Measurements from ENCODE around the gene MYL11.

Gene MYL11

GRCh38 chr16:30395155-30395991 lies 20.8 kb downstream of the MYL11 start, which contains the start of gene ZNF48 (continued):
- no peak for TF ChIP-seq ZBTB17 (tag by site-specific recombination; IDR thresholded peaks at IDR 0.05)
- TF ChIP-seq ZNF621 (tag by site-specific recombination; IDR thresholded peaks at IDR 0.05), result no peak
- TF ChIP-seq ZNF707 (tag by site-specific recombination; IDR thresholded peaks at IDR 0.05), result no peak
- TF ChIP-seq ZNF433 (tag by site-specific recombination; IDR thresholded peaks at IDR 0.05; ENCODE audit: low read depth), result no peak
- no peak for TF ChIP-seq ZNF549 (tag by site-specific recombination; IDR thresholded peaks at IDR 0.05)
- no peak for TF ChIP-seq ZNF37A (tag by site-specific recombination; IDR thresholded peaks at IDR 0.05)
- no peak for TF ChIP-seq ZNF132 (tag by site-specific recombination; IDR thresholded peaks at IDR 0.05; ENCODE audit: borderline replicate concordance)
- no peak for TF ChIP-seq ZNF121 (tag by site-specific recombination; IDR thresholded peaks at IDR 0.05)
- TF ChIP-seq ZNF157 (tag by site-specific recombination; IDR thresholded peaks at IDR 0.05), result no peak
- TF ChIP-seq ZNF560 (tag by site-specific recombination; IDR thresholded peaks at IDR 0.05; ENCODE audit: borderline replicate concordance), result no peak
- peak; percentile 69 for TF ChIP-seq ZFP69B (tag by site-specific recombination; IDR thresholded peaks at IDR 0.05)
- TF ChIP-seq ZNF677 (tag by site-specific recombination; IDR thresholded peaks at IDR 0.05), result peak; percentile 50; the same call in 1 of the 2 replicates
- TF ChIP-seq ZNF623 (tag by site-specific recombination; IDR thresholded peaks at IDR 0.05), result no peak
- no peak for TF ChIP-seq REST (tag by site-specific recombination; IDR thresholded peaks at IDR 0.05)
- TF ChIP-seq TCF7L2 (IDR thresholded peaks at IDR 0.05; ENCODE audit: borderline replicate concordance, low read depth, low read length), result no peak
- TF ChIP-seq ZNF670 (tag by site-specific recombination; IDR thresholded peaks at IDR 0.05; ENCODE audit: low read depth), result no peak
- peak; percentile 93 for TF ChIP-seq KLF10 (tag by site-specific recombination; IDR thresholded peaks at IDR 0.05)
- TF ChIP-seq ZNF280D (tag by site-specific recombination; IDR thresholded peaks at IDR 0.05), result no peak
- TF ChIP-seq ZNF174 (tag by site-specific recombination; IDR thresholded peaks at IDR 0.05), result no peak
- peak; percentile 71 for TF ChIP-seq YY2 (tag by site-specific recombination; IDR thresholded peaks at IDR 0.05)
- peak; percentile 66 for TF ChIP-seq ZNF692 (tag by site-specific recombination; IDR thresholded peaks at IDR 0.05)
- TF ChIP-seq ZBTB6 (tag by site-specific recombination; IDR thresholded peaks at IDR 0.05), result peak; percentile 100
- TF ChIP-seq SP2 (tag by site-specific recombination; IDR thresholded peaks at IDR 0.05), result peak; percentile 72
- peak; percentile 53 for TF ChIP-seq OSR2 (tag by site-specific recombination; IDR thresholded peaks at IDR 0.05)
- TF ChIP-seq ZNF114 (tag by site-specific recombination; IDR thresholded peaks at IDR 0.05), result no peak
- TF ChIP-seq ZNF248 (tag by site-specific recombination; IDR thresholded peaks at IDR 0.05), result no peak
- TF ChIP-seq ZBTB1 (tag by site-specific recombination; IDR thresholded peaks at IDR 0.05), result no peak
- TF ChIP-seq KLF16 (tag by site-specific recombination; IDR thresholded peaks at IDR 0.05), result peak; percentile 97
- no peak for TF ChIP-seq ZNF473 (tag by site-specific recombination; IDR thresholded peaks at IDR 0.05)
- TF ChIP-seq ZNF658 (tag by site-specific recombination; IDR thresholded peaks at IDR 0.05), result no peak
- TF ChIP-seq ZNF26 (tag by site-specific recombination; IDR thresholded peaks at IDR 0.05), result no peak

All from HEK293 (cell line).